Measurements from ENCODE around the gene OR10H3.

GRCh38 chr19:15787611-15788155 is 49.9 kb downstream of the OR10H3 start, which contains the start of gene OR10H5:
- TF ChIP-seq CTCF (IDR thresholded peaks at IDR 0.05 in 4 of 5, conservative IDR thresholded peaks at IDR 0.05 in 1 of 5) (no peak), POLR2A (IDR thresholded peaks at IDR 0.05) (no peak)

Data from gastrocnemius medialis (tissue), 4 donors.